Measurements from ENCODE around the gene KLHL22.

DNA sequence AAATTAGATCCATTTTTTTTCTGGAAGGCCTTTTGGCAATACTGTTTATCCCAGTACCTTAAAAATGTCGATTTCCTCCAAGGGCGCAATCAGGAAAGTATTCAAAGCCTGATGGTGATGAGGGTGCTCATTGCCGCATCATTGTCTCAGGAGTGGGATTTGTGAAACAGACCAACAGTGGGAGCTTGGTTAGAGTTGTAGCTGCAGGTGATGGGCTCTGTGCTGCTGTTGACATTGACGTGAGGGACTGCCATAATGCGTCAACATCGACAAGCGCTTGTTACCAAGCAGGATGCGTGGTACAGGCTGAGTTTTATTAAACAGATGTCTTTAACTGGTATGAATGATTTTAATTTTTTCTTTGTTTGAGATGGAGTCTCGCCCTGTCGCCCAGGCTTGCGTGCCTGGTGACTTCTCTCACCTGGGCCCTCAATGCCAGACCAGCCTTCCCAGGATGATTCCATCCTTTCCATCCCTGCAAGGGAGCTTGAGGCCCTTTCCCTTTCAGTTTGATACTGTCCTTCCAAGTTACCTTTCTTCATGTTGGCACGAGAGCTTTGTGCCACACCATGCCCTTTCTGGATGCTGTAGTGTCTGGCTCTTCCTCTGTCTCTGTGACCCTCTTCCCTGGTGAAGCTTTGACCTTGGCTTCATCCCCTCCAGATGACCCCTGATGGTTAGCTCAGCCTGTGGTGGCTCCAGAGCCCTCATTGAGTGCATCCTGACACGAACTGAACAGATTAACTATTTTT, 22.4 kb upstream of the KLHL22 start:
- TF ChIP-seq POLR2A (IDR thresholded peaks at IDR 0.05) (no peak), POLR2AphosphoS5 (IDR thresholded peaks at IDR 0.05) (no peak)
- TF ChIP-seq, protein P1, sequence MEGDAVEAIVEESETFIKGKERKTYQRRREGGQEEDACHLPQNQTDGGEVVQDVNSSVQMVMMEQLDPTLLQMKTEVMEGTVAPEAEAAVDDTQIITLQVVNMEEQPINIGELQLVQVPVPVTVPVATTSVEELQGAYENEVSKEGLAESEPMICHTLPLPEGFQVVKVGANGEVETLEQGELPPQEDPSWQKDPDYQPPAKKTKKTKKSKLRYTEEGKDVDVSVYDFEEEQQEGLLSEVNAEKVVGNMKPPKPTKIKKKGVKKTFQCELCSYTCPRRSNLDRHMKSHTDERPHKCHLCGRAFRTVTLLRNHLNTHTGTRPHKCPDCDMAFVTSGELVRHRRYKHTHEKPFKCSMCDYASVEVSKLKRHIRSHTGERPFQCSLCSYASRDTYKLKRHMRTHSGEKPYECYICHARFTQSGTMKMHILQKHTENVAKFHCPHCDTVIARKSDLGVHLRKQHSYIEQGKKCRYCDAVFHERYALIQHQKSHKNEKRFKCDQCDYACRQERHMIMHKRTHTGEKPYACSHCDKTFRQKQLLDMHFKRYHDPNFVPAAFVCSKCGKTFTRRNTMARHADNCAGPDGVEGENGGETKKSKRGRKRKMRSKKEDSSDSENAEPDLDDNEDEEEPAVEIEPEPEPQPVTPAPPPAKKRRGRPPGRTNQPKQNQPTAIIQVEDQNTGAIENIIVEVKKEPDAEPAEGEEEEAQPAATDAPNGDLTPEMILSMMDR (IDR thresholded peaks at IDR 0.05), result no peak
